HepG2 (cell line): Measurements from ENCODE around the gene SLC1A2. TPM values are rescaled to one million over a fixed set of nuclear protein-coding genes. Genes with fewer than 3 reads are reported as not detected.

Experiments used
- ATAC-seq: fragments of 200-7000 bp; cut with Tn5 transposase; 3 replicates; pipeline ENCODE4 v1.9.1; 2020; ENCODE audit warnings: mild to moderate bottlenecking, moderate library complexity
- BruUV-seq: library from RNA; stranded (reverse); fragments of 400-500 nt; replicated peaks from 2 replicates; lab custom pipeline; 2021; lab: Mats Ljungman, UMichigan
- CTCF ChIA-PET: fragments of 300-600 bp; formaldehyde crosslinking; extraction: SDS; loops from one replicate; lab custom pipeline; 2021; ENCODE audit warnings: low total read pairs, inconsistent platforms, low intra/inter-chr PET ratio; lab: Yijun Ruan, JAX
- POLR2A ChIA-PET: fragments of 350-600 bp; sonication (Branson Sonifier 250); formaldehyde crosslinking; loops from one replicate; lab custom pipeline; 2020; ENCODE audit warnings: antibody characterized with exemption, inconsistent platforms; lab: Yijun Ruan, JAX
- DNase-seq: peaks from one replicate; pipeline ENCODE4 v3.0.0-alpha.2; 2015; ENCODE audit warnings: low spot score
- FAIRE-seq: peaks from 3 replicates; lab custom pipeline; 2011; peaks lifted over from hg19 to GRCh38; lab: Jason Lieb, UNC
- H2AFZ ChIP-seq: one replicate; pipeline ENCODE4 v1.6.1; 2011; ENCODE audit warnings: low read length, inconsistent platforms
- H3K27ac ChIP-seq: fragments of 300-600 bp; 3 replicates; pipeline ENCODE4 v1.8.0; 2011; ENCODE audit warnings: mixed run types, mild to moderate bottlenecking, mixed read lengths, low read length, inconsistent platforms; ENCODE audit not compliant: insufficient read depth; ENCODE audit errors: extremely low read length
- H3K27me3 ChIP-seq, 2 experiments: fragments of 200-600 bp in 1 of 2; 2 replicates in 1 of 2; 3 replicates in 1 of 2; pipeline versions ENCODE4 v1.6.0 to v1.8.0; 2011; ENCODE audit warnings: low read length in 2 of 2, mild to moderate bottlenecking in 2 of 2, moderate library complexity in 2 of 2, inconsistent platforms in 1 of 2; ENCODE audit not compliant: insufficient read depth in 2 of 2, control insufficient read depth in 1 of 2
- H3K36me3 ChIP-seq, 2 experiments: fragments of 200-600 bp in 1 of 2; replicated peaks in 1 of 2; 2 replicates in 1 of 2; 3 replicates in 1 of 2; pipeline versions ENCODE4 v1.5.1 to v1.8.0; 2011; ENCODE audit warnings: low read length in 2 of 2, inconsistent platforms in 1 of 2; ENCODE audit not compliant: insufficient read depth in 2 of 2, control insufficient read depth in 1 of 2
- H3K4me1 ChIP-seq: 2 replicates; pipeline ENCODE4 v1.5.1; 2012; ENCODE audit warnings: low read length, inconsistent platforms; ENCODE audit not compliant: insufficient read depth
- H3K4me2 ChIP-seq: 2 replicates; pipeline ENCODE4 v1.6.0; 2011; ENCODE audit warnings: low read depth, low read length, inconsistent platforms
- H3K4me3 ChIP-seq, 3 experiments: fragments of 200-600 bp in 1 of 3; sonication (generic), shearing (Covaris generic) in 1 of 3; replicated peaks in 1 of 3; 2 replicates each; pipeline ENCODE4 v1.5.1; 2011 to 2016; ENCODE audit warnings: low read length in 3 of 3, inconsistent platforms in 2 of 3, low read depth in 2 of 3, mild to moderate bottlenecking in 2 of 3, control low read depth in 1 of 3, mixed read lengths in 1 of 3; ENCODE audit not compliant: insufficient read depth in 1 of 3
- H3K79me2 ChIP-seq: one replicate; pipeline ENCODE4 v1.6.1; 2011; ENCODE audit warnings: low read length, inconsistent platforms; ENCODE audit not compliant: insufficient read depth
- H3K9ac ChIP-seq: 2 replicates; pipeline ENCODE4 v1.6.0; 2011; ENCODE audit warnings: mild to moderate bottlenecking, low read depth, low read length, inconsistent platforms; ENCODE audit not compliant: insufficient read depth
- H3K9me3 ChIP-seq: 2 replicates; pipeline ENCODE4 v1.5.1; 2012; ENCODE audit warnings: mild to moderate bottlenecking, low read length
- H4K20me1 ChIP-seq: 2 replicates; pipeline ENCODE4 v1.6.0; 2011; ENCODE audit warnings: inconsistent platforms, mild to moderate bottlenecking, low read length, moderate library complexity; ENCODE audit not compliant: insufficient read depth
- POLR2AphosphoS2 ChIP-seq: IDR thresholded peaks from 2 replicates; pipeline ENCODE4 v1.6.1; 2011; ENCODE audit warnings: low read depth, low read length, improper control_type of control experiment
- RBAK ChIP-seq: sonication (generic); formaldehyde crosslinking; IDR thresholded peaks from 2 replicates; pipeline ENCODE4 v1.5.1; 2020; ENCODE audit warnings: mild to moderate bottlenecking, missing genetic modification reagents
- ZNF121 ChIP-seq: sonication (generic); formaldehyde crosslinking; IDR thresholded peaks from 2 replicates; pipeline ENCODE4 v1.5.0; 2020; ENCODE audit warnings: mild to moderate bottlenecking, missing genetic modification reagents
- WGBS: methylation state at CpG from one replicate; pipeline ENCODE4 v1.1.6; 2017; ENCODE audit warnings: low lambda C conversion rate; 5-methylcytosine and 5-hydroxymethylcytosine counted together
- in situ Hi-C: cut with HindIII; loops from 2 replicates; pipeline ENCODE4 v1.10.0; 2017; ENCODE audit warnings: low pct_unique_long_range_greater_than_20kb; ENCODE audit not compliant: extremely low pct_ligation_motif_present
- intact Hi-C: fragments of 100-400 bp; cut with micrococcal nuclease; formaldehyde crosslinking; loops from one replicate; pipeline ENCODE4 v1.10.0; 2022; ENCODE audit not compliant: unreplicated experiment
- polyA plus RNA-seq, 8 experiments: library from polyadenylated mRNA; depleted of rRNA in 3 of 8; stranded (reverse) in 7 of 8; unstranded in 1 of 8; fragments of >200 nt; fragmentation: Illumina TruSeq in 4 of 8; extraction: Trizol in 4 of 8; gene quantifications; 2 replicates each; pipeline versions ENCODE4 v1.2.1 to v1.2.3, GENCODE V29; 2011 to 2016; ENCODE audit warnings: low read depth in 4 of 8, missing spikeins in 1 of 8, mixed read lengths in 1 of 8; ENCODE audit not compliant: insufficient read depth in 1 of 8
- total RNA-seq, 5 experiments: library from RNA; depleted of rRNA; stranded (reverse); fragments of >200 nt; fragmentation: Illumina TruSeq; extraction: Trizol; gene quantifications; 2 replicates each; pipeline ENCODE4 v1.2.3, GENCODE V29; 2016; ENCODE audit warnings: low read depth in 1 of 5
- TF ChIP-seq, protein P1 (sequence below): sonication (generic); formaldehyde crosslinking; IDR thresholded peaks from 2 replicates; pipeline ENCODE4 v1.9.0; 2022; ENCODE audit warnings: low read depth, missing genetic modification reagents
- TF ChIP-seq, protein P2 (sequence below): sonication (generic); formaldehyde crosslinking; IDR thresholded peaks from 2 replicates; pipeline ENCODE4 v1.9.0; 2021; ENCODE audit warnings: missing genetic modification reagents, borderline replicate concordance

Gene SLC1A2
- total and polyA plus RNA-seq, 2 of the 13 experiments (the other 11 are each of a cell fraction or from before 2014, with no cell fraction given): 23.2 to 43.2 TPM

DNA sequence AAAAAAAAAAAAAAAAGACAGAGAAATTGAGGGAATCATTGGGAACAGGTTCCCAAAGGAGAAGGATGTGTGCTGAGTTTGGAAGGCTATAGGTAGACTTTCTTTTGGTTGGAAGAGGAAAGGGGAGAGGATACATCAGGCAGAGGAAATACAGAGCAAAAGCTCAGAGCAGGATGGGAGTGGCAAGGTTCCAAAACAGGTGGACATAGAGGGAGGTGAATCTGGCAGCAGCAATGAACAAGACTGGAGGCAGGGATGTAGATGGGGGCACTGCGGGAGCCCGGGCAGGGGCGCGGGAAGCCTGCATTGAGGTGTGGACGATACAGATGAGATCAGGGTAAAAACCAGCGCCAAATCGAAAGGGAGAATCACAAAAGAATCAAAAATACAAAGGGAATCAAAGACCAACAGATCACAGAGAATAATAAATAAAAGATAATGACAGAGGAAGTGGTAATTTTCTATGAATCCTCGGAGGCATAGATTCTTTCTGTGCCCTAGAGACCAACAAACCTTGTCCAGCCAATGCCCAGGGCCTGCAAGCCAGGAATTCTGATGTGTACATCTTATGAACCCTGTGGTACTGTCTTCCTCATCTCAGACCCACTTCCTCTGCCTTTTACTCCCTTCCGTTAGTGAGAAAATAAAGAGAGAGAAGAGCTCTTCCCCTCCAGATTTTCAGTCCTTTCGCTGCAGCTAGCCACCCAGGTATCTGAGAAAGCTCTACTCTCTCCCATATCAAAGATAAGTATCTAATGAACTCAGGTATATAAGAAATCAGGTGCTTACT lies 70.3 kb downstream of the SLC1A2 start:
- Histone ChIP-seq H2AFZ (no peak overlapping the region), H3K4me2 (no peak overlapping the region), H3K27me3 (no peaks in the 10 kb centered on the region)
- 98% methylated on average over 10 of the region's 10 CpGs for WGBS
- DNase-seq: no peak
- CTCF ChIA-PET: no interaction called here
- TF ChIP-seq, protein P1, sequence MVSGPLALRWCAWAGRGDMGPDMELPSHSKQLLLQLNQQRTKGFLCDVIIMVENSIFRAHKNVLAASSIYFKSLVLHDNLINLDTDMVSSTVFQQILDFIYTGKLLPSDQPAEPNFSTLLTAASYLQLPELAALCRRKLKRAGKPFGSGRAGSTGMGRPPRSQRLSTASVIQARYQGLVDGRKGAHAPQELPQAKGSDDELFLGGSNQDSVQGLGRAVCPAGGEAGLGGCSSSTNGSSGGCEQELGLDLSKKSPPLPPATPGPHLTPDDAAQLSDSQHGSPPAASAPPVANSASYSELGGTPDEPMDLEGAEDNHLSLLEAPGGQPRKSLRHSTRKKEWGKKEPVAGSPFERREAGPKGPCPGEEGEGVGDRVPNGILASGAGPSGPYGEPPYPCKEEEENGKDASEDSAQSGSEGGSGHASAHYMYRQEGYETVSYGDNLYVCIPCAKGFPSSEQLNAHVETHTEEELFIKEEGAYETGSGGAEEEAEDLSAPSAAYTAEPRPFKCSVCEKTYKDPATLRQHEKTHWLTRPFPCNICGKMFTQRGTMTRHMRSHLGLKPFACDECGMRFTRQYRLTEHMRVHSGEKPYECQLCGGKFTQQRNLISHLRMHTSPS (CRISPR knock-in tag): no peak
- TF ChIP-seq POLR2AphosphoS2 (no peak), RBAK (no peak), ZNF121 (CRISPR knock-in tag) (no peak)
- TF ChIP-seq, protein P2, sequence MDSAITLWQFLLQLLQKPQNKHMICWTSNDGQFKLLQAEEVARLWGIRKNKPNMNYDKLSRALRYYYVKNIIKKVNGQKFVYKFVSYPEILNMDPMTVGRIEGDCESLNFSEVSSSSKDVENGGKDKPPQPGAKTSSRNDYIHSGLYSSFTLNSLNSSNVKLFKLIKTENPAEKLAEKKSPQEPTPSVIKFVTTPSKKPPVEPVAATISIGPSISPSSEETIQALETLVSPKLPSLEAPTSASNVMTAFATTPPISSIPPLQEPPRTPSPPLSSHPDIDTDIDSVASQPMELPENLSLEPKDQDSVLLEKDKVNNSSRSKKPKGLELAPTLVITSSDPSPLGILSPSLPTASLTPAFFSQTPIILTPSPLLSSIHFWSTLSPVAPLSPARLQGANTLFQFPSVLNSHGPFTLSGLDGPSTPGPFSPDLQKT (CRISPR knock-in tag): no peak
- TF ChIP-seq, all 625 proteins: peak for 0
- H3K9me3 ChIP-seq: no peaks in the 10 kb centered on the region
- peaks cover 6% of the 10 kb centered on the region; the same call in 1 of the 2 replicates for H4K20me1 ChIP-seq
- H3K9ac ChIP-seq: no peak overlapping the region
- ATAC-seq (no peak), FAIRE-seq (no peak)
- peaks cover 7% of the 10 kb centered on the region for H3K79me2 ChIP-seq
- in situ Hi-C loops (no loop called here), intact Hi-C loops (no loop called here)
- no peak overlapping the region for H3K4me3 ChIP-seq
- BruUV-seq: no TSS peak
- H3K27ac ChIP-seq: no peak overlapping the region
- H3K36me3 ChIP-seq: 0 out of 5 replicates have a peak, but pooled peaks cover 0 to 3% of the 10 kb centered on the region in 2 experiments
- H3K4me1 ChIP-seq: peaks cover 44% of the 10 kb centered on the region
- POLR2A ChIA-PET: interaction anchor here (1.3 to 2.0 kb wide), 2 partner anchors 9 to 12 kb away, joined by 5 to 7 read pairs; no protein-coding TSS in a partner anchor
